A549 treated with RU486 at 1 μM for 4 hours (cell line): ENCODE data around the gene TRAIP. TPM values are rescaled to one million over a fixed set of nuclear protein-coding genes. Genes with fewer than 3 reads are reported as not detected.

Source experiments
- total RNA-seq: library from RNA; stranded (reverse); fragments of 200-300 nt; extraction: Qiagen RNA extraction; gene quantifications from 5 replicates; pipeline ENCODE4 v1.2.3, GENCODE V29; 2022; ENCODE audit warnings: low read depth

Gene TRAIP, protein sequence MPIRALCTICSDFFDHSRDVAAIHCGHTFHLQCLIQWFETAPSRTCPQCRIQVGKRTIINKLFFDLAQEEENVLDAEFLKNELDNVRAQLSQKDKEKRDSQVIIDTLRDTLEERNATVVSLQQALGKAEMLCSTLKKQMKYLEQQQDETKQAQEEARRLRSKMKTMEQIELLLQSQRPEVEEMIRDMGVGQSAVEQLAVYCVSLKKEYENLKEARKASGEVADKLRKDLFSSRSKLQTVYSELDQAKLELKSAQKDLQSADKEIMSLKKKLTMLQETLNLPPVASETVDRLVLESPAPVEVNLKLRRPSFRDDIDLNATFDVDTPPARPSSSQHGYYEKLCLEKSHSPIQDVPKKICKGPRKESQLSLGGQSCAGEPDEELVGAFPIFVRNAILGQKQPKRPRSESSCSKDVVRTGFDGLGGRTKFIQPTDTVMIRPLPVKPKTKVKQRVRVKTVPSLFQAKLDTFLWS
- 9.1 to 17.4 TPM (median 14.7 TPM) in 5 replicates for total RNA-seq

DNA sequence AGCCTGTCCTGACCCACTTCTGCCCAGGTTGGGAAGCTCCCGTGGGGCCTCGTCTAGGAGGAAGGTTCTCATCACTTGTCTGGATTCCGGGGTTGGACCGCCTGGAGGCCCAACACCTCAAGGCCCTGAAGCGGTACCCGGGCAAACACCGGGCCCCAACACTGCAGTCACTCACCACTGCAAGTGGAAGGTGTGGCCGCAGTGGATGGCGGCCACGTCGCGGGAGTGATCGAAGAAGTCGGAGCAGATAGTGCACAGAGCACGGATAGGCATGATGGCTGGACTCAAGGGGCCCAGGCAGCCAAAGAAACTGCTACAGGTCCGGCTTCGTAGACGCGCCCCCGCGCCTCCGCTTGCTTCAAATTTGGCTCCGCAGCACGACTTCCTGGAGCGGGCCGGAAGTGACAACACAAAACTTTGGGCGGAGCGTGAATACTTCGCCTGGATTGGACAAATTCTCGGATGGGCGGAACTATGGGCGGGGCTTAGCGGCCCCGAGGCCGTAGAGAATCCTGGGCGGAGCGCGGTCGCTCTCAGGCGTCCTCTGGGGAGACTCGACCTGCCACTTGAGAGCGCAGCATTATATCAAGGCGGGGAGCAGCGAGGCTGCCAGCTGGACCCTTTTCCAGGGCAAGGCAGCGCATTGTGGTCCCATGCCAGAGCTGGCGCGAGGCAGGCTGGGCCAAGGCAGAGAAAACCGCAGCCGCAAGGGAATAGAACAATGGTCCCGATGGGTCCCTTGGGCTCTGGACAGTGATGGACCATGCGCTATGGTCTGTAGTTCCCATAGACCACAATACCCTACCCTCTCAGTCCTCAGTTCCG is at the start of gene TRAIP:
TSS of gene TRAIP (minus strand) at position 384 of the 825 bp plus-strand sequence. CDS start at position 273, 111 bp downstream.

DNA sequence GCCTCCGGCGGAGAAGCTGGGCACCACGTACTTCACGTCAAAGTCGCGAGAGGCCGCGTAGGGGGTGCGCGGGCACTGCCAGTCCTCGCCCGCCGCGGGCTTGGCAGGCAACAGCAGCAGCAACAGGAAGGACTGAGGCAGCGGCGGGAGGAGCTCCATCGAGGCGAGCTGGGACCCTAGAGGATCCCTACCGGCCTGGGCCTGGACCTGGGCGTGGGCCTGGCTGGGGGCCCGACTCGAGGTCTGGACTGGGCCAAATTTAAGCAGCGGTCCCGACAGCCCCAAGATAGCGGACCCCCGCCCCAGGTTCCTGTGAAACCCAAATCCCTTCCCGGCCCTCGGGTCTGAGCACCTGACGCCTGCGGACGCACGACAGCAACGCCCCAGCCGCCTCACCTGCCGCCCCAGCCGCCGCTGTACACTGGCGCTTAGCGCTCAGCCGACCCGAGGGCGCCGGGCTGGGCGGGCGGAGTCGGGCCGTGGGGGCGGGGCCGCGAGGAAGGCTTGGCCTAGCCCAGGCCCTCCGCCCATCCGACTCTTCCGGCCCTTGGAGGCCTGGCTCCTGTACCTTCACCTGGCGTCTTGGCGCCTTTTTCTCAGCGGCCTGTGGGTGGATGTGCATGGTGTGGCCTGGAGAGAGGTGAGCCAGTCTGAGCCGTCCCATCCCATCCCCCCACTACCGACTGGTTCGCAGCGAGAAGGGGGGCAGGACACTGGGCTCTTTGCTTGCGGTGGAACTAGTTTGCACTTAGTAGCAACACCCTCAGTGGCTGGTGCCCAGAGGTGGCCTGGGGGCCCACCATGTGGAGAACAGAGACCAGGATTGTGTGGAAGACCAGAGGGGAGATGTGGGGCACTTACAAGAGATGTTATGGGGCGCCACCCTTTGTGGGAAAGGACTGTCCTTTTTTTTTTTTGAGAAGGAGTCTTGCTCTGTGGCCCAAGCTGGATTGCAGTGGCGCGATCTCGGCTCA is 47.4 kb upstream of the TRAIP start, which contains the start of gene MST1R:
TSS of gene MST1R (minus strand) at position 423 of the 974 bp plus-strand sequence. CDS start at position 159, 264 bp downstream.

DNA sequence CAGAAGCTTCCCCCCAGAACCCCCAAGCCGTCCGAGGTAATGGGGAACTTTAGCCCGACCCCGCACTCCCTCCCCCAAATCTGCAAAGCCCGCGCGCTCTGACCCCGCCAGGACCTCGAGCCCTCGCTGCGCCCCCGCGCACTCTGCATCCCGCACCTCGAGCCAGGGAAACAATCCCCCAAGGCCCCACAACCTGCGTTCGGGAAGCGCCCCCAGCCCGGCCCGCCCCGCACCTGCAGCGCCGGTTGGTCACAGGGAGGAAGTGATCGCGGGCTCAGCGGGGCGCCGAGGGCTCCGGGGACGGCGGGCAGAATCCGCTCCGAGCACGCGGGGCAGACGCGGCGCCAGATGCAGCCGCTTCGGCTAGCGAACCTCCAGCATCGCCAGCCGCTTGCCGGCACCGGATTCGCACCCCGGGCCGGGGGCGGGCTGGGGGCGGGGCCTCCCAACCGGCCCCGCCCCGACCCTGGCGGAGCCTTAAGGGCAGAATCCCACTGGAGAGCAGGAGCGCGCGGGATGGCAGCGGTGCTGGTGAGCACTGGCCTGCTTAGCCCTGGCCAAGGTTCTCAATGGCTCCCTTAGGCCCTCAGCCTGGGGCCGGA is 13.3 kb upstream of the TRAIP start, which contains the start of gene CAMKV:
TSS of gene CAMKV (minus strand) at position 382 of the 602 bp plus-strand sequence. CDS start 7,518 bp downstream, outside the sequence.

DNA sequence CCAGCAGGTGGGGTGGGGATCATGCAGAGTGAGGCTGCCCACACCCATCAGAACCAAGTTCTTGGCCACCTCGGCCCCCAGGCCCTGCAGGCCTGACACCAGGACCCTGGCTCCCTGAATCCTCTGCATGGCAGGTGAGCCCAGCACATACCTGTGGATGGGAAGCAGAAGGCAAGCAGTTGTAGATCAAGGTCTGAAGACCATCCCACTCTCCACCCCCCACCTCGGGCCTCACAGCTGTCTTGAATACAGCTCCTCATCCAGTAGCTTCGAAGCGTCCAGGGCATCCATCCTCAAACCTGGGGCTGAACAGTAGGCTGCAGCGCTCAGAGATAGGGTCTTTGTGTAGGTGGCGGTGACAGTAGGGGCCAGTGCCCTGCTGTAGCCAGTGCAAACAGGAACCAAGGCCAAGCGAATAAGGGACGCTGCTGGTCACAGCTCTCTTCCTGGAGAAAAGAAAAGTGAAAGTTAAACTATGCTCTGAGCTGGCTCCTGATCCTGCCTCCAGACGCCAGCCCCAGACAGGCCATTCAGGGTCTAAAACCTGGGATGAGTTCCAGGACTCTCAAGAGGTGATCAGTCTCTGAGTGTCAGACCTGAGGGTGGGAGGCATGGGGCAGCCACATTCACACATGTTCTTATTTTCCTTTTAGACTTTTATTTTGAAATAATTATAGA is 42.7 kb downstream of the TRAIP start, which contains the start of gene UBA7:
TSS of gene UBA7 (minus strand) at position 457 of the 678 bp plus-strand sequence. CDS start at position 291, 166 bp downstream.

DNA sequence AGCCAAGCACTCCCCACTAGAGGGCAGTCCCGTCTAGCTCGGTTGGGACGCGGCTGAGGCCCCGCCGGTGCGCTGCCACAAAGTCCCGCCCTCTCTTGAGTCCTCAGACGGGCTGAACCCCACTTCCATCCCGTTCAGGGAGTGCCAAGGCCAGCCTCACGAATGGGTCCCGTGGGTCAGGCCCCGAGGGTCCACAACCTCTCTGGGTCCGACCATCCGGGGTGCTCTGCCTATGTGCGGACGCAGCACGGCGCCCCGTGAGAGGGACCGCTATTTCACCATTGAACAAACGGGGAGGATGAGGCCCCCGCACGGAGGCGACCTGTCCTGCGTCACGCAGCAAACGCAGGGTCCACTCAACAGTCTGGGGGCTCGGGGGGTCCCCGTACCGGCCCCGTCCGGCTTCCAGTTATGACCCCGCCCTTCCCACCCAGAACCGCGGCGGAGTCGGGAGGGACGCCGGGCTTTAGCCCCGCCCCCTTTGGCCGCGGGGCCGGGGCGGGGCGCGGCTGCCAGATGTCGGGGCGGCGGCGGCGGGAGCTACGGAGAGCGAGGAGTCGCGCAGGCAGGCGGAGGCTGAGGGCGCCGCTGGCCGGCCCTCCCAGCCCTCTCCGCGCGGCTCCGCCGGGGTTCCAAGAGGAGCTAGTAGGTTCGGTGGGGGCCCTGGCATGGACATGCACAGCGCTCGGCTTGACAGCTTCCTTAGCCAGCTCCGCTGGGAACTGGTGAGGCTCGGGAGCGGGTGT is 53.5 kb downstream of the TRAIP start, which contains the start of gene INKA1:
TSS of gene INKA1 (plus strand) at position 543 of the 746 bp plus-strand sequence. CDS start at position 675, 132 bp downstream.

DNA sequence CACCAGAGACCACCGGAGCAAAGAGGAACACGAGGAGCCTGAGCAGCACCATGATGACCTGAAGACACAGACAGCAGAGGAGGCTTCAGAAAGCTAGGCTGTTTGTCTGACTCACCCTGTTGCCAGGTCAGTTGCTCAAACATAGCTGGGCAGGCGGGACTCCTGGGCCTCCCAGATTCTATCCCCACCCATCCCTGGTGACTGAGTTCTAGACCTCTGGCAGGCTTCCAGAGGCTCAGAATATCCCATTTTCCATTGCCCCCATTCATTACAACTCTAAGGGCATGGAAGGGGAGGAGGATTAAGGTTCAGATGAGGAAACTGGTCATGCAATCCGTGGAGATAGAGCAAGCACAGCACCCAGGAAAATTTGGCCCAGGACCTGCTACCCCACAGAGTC is 56.6 kb downstream of the TRAIP start, which contains the start of gene CDHR4:
TSS of gene CDHR4 (minus strand) at position 113 of the 400 bp plus-strand sequence. CDS start at position 52, 61 bp downstream.

DNA sequence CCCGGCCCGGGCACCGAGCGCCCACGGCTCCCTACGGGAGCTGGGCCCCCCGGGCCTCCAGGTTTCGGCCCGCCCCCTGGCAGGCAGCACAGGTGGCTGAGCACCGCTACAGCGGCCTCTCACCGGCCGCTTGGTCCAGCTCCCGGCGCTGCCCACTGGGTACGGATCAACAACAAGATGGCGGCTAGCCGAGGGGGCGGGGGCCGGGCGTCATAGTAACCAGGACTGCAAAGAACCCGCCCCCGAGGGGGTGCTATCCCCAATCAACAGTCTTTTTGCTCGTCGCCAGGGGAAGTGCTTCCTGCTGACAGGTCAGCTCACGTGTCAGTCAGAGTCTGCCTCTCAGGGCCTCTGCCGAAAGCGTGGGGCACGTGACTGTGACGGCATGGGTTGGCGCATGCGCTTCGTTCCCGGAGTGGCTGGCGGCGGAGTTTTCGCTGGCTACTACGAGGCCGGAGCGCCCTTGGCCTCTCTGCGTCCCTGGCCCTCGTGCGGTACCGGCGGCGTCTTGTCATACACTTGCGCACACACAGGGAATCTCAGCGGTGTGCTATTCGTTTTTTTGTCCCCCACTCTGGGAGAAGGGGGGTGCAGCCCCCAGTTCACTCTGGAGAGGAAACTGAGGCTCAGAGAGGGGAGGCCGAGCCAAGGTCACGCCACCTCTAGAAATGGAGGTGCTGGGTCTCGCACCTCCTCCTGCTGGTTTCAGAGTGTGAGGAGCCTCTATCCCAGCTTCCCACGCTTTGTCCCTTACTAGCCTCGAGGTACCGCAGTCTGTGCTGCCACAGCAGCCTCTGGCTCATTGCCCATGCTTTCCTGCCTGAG is 69.8 kb downstream of the TRAIP start, which contains the start of gene IP6K1:
TSS of gene IP6K1 (minus strand) at position 186 of the 825 bp plus-strand sequence. CDS start 38,502 bp downstream, outside the sequence.

Other genes starting within 250 kb of the TRAIP start
- gene APEH, start 182.2 kb downstream of the TRAIP start, total RNA-seq = 60.2 to 71.1 TPM (median 63.4 TPM) in 5 replicates
- 0.99 to 2.2 TPM (median 1.4 TPM) in 5 replicates for gene MST1, start 167.1 kb downstream of the TRAIP start, total RNA-seq
- gene RNF123, start 167.0 kb downstream of the TRAIP start, total RNA-seq = 9.6 to 18.6 TPM (median 15.9 TPM) in 5 replicates
- 0.35 to 0.85 TPM (median 0.59 TPM) in 5 replicates for gene AMIGO3, start 136.9 kb downstream of the TRAIP start, total RNA-seq
- gene GMPPB, start 132.6 kb downstream of the TRAIP start, total RNA-seq = 14.9 to 20.9 TPM (median 18.3 TPM) in 5 replicates
- gene IP6K1, start 70.0 kb downstream of the TRAIP start, total RNA-seq = 18.4 to 23.4 TPM (median 22.3 TPM) in 5 replicates
- 0.11 to 0.29 TPM (median 0.24 TPM) in 4 of 5 replicates, not detected in the other for gene CDHR4, start 56.7 kb downstream of the TRAIP start, total RNA-seq
- 1.3 to 2.3 TPM (median 2.0 TPM) in 5 replicates for gene INKA1, start 53.3 kb downstream of the TRAIP start, total RNA-seq
- gene UBA7, start 42.6 kb downstream of the TRAIP start, total RNA-seq = 0.21 to 0.68 TPM (median 0.34 TPM) in 5 replicates
- 0.30 to 0.53 TPM (median 0.46 TPM) in 5 replicates for gene CAMKV, start 13.3 kb upstream of the TRAIP start, total RNA-seq
- gene MST1R, start 47.3 kb upstream of the TRAIP start, total RNA-seq = 5.3 to 8.5 TPM (median 7.4 TPM) in 5 replicates
- 4.4 to 8.6 TPM (median 7.9 TPM) in 5 replicates for gene MON1A, start 73.2 kb upstream of the TRAIP start, total RNA-seq
- 24.1 to 30.3 TPM (median 28.7 TPM) in 5 replicates for gene RBM6, start 83.6 kb upstream of the TRAIP start, total RNA-seq
- gene RBM5, start 232.4 kb upstream of the TRAIP start, total RNA-seq = 29.4 to 36.2 TPM (median 32.1 TPM) in 5 replicates